H1 (cell line): ENCODE data around the gene NKX6-1. TPM values are rescaled to one million over a fixed set of nuclear protein-coding genes. Genes with fewer than 3 reads are reported as not detected.

Source experiments
- CTCF ChIA-PET: fragments of 300-600 bp; sonication (Branson Sonifier 250); formaldehyde crosslinking; loops from one replicate; lab custom pipeline; 2021; ENCODE audit not compliant: partially characterized antibody; lab: Charles Lee
- POLR2A ChIA-PET: fragments of 300-600 bp; sonication (Branson Sonifier 250); formaldehyde crosslinking; loops from one replicate; lab custom pipeline; 2021; ENCODE audit warnings: inconsistent platforms; ENCODE audit not compliant: partially characterized antibody; lab: Charles Lee
- DNase-seq, 2 experiments: peaks; one replicate each; pipeline versions ENCODE4 v3.0.0 to v3.0.0-alpha.2; 2010 to 2022; ENCODE audit warnings: low spot score in 2 of 2, low read depth in 1 of 2, mixed read lengths in 1 of 2
- FAIRE-seq: peaks from 2 replicates; lab custom pipeline; 2011; peaks lifted over from hg19 to GRCh38; lab: Jason Lieb, UNC
- H2AFZ ChIP-seq: 2 replicates; pipeline ENCODE4 v1.8.1; 2012; ENCODE audit warnings: low read length, inconsistent platforms
- H2AK5ac ChIP-seq: 2 replicates; pipeline ENCODE4 v1.6.1; 2013; ENCODE audit warnings: low read depth, low read length
- H2BK120ac ChIP-seq: replicated peaks from 2 replicates; pipeline ENCODE3; 2013; ENCODE audit warnings: low read depth, low read length, inconsistent platforms
- H2BK12ac ChIP-seq: 2 replicates; pipeline ENCODE4 v1.6.1; 2013; ENCODE audit warnings: low read depth, low read length
- H2BK15ac ChIP-seq: 2 replicates; pipeline ENCODE4 v1.6.1; 2013; ENCODE audit warnings: low read length
- H2BK20ac ChIP-seq: 2 replicates; pipeline ENCODE4 v1.6.1; 2013; ENCODE audit warnings: low read length
- H2BK5ac ChIP-seq: 2 replicates; pipeline ENCODE4 v1.6.1; 2013; ENCODE audit warnings: low read depth, low read length
- H3K14ac ChIP-seq: 2 replicates; pipeline ENCODE4 v1.6.1; 2013; ENCODE audit warnings: inconsistent platforms; ENCODE audit not compliant: insufficient read length
- H3K18ac ChIP-seq: 2 replicates; pipeline ENCODE4 v1.6.1; 2013; ENCODE audit warnings: low read length; ENCODE audit errors: extremely low read depth
- H3K23ac ChIP-seq: 2 replicates; pipeline ENCODE4 v1.6.1; 2013; ENCODE audit warnings: inconsistent platforms; ENCODE audit not compliant: insufficient read length
- H3K23me2 ChIP-seq: 2 replicates; pipeline ENCODE4 v1.6.1; 2013; ENCODE audit warnings: low read depth, low read length
- H3K27ac ChIP-seq: 2 replicates; pipeline ENCODE4 v1.6.1; 2011; ENCODE audit warnings: low read depth, low read length, inconsistent platforms
- H3K27me3 ChIP-seq, 4 experiments: replicated peaks in 1 of 4; 1 replicate in 1 of 4; 2 replicates in 3 of 4; pipeline versions ENCODE4 v1.6.1 to v1.8.1; 2011 to 2013; ENCODE audit warnings: low read length in 3 of 4, mild to moderate bottlenecking in 3 of 4, inconsistent platforms in 2 of 4, mixed read lengths in 2 of 4, moderate library complexity in 1 of 4; ENCODE audit not compliant: control insufficient read depth in 3 of 4, insufficient read depth in 3 of 4; ENCODE audit errors: extremely low read depth in 1 of 4
- H3K36me3 ChIP-seq, 4 experiments: 2 replicates each; pipeline versions ENCODE4 v1.6.1 to v1.8.1; 2011 to 2013; ENCODE audit warnings: mild to moderate bottlenecking in 4 of 4, low read length in 3 of 4, moderate library complexity in 2 of 4, control low read depth in 1 of 4, inconsistent platforms in 1 of 4; ENCODE audit not compliant: insufficient read depth in 4 of 4, control insufficient read depth in 2 of 4
- H3K4ac ChIP-seq: replicated peaks from 2 replicates; pipeline ENCODE3; 2013; ENCODE audit warnings: low read length, low read depth, mixed read lengths, inconsistent platforms; ENCODE audit not compliant: insufficient read length
- H3K4me1 ChIP-seq, 4 experiments: replicated peaks in 1 of 4; 1 replicate in 1 of 4; 2 replicates in 3 of 4; pipeline versions ENCODE4 v1.6.1 to v1.8.1; 2011 to 2013; ENCODE audit warnings: low read length in 3 of 4, inconsistent platforms in 2 of 4, mixed read lengths in 1 of 4; ENCODE audit not compliant: insufficient read depth in 4 of 4, control insufficient read depth in 3 of 4
- H3K4me2 ChIP-seq, 2 experiments: 2 replicates each; pipeline versions ENCODE4 v1.6.1 to v1.8.1; 2011 to 2013; ENCODE audit warnings: low read depth in 2 of 2, low read length in 2 of 2, control low read depth in 1 of 2, inconsistent platforms in 1 of 2, mild to moderate bottlenecking in 1 of 2; ENCODE audit not compliant: insufficient read depth in 1 of 2
- H3K4me3 ChIP-seq, 4 experiments: fragments of 200-600, 300-600 bp in 1 of 4; sonication (generic), shearing (Covaris generic), sonication (Bioruptor Twin) in 1 of 4; 2 replicates each; pipeline versions ENCODE4 v1.5.1 to v1.8.1; 2011 to 2016; ENCODE audit warnings: low read length in 4 of 4, low read depth in 3 of 4, control low read depth in 2 of 4, inconsistent platforms in 2 of 4, mild to moderate bottlenecking in 2 of 4, mixed read lengths in 1 of 4, moderate library complexity in 1 of 4; ENCODE audit not compliant: insufficient read depth in 2 of 4; ENCODE audit errors: extremely low read depth in 1 of 4
- H3K56ac ChIP-seq: replicated peaks from 2 replicates; pipeline ENCODE3; 2013; ENCODE audit warnings: low read depth, mild to moderate bottlenecking, mixed read lengths, low read length, inconsistent platforms; ENCODE audit not compliant: insufficient read length
- H3K79me1 ChIP-seq: 2 replicates; pipeline ENCODE4 v1.6.1; 2013; ENCODE audit warnings: low read depth, low read length, control low read depth
- H3K79me2 ChIP-seq, 2 experiments: 2 replicates each; pipeline versions ENCODE4 v1.6.1 to v1.8.1; 2012 to 2013; ENCODE audit warnings: low read length in 2 of 2, mild to moderate bottlenecking in 2 of 2, inconsistent platforms in 1 of 2; ENCODE audit not compliant: insufficient read depth in 2 of 2, control insufficient read depth in 1 of 2
- H3K9ac ChIP-seq, 4 experiments: replicated peaks in 1 of 4; 1 replicate in 1 of 4; 2 replicates in 3 of 4; pipeline versions ENCODE4 v1.6.1 to v1.8.1; 2011 to 2013; ENCODE audit warnings: low read depth in 3 of 4, low read length in 3 of 4, control low read depth in 2 of 4, mild to moderate bottlenecking in 2 of 4, moderate library complexity in 2 of 4, inconsistent platforms in 1 of 4; ENCODE audit errors: extremely low read depth in 1 of 4
- H3K9me3 ChIP-seq, 2 experiments: 2 replicates each; pipeline versions ENCODE4 v1.6.1 to v1.8.1; 2012 to 2013; ENCODE audit warnings: mild to moderate bottlenecking in 2 of 2, moderate library complexity in 2 of 2, control low read depth in 1 of 2, inconsistent platforms in 1 of 2, low read depth in 1 of 2, low read length in 1 of 2, mixed read lengths in 1 of 2; ENCODE audit not compliant: insufficient read depth in 2 of 2
- H4K20me1 ChIP-seq, 2 experiments: replicated peaks in 1 of 2; 2 replicates each; pipeline versions ENCODE3 to v1.8.1; 2011 to 2013; ENCODE audit warnings: inconsistent platforms in 2 of 2, low read length in 2 of 2, mild to moderate bottlenecking in 1 of 2; ENCODE audit not compliant: insufficient read depth in 2 of 2, control insufficient read depth in 1 of 2
- H4K5ac ChIP-seq: 2 replicates; pipeline ENCODE4 v1.6.1; 2013; ENCODE audit warnings: low read length, low read depth, mixed read lengths, inconsistent platforms; ENCODE audit not compliant: insufficient read length
- H4K8ac ChIP-seq: 2 replicates; pipeline ENCODE4 v1.8.0; 2013; ENCODE audit warnings: mild to moderate bottlenecking, moderate library complexity, low read length, inconsistent platforms; ENCODE audit not compliant: insufficient read depth; ENCODE audit errors: extremely low read depth
- H4K91ac ChIP-seq: replicated peaks from 2 replicates; pipeline ENCODE3; 2013; ENCODE audit warnings: low read length, mixed read lengths, inconsistent platforms; ENCODE audit not compliant: insufficient read length
- HDAC2 ChIP-seq, 2 experiments: fragments of 300-600 bp in 1 of 2; sonication (generic) in 1 of 2; IDR thresholded peaks; 2 replicates each; pipeline ENCODE4 v1.6.1; 2011 to 2012; ENCODE audit warnings: low read depth in 2 of 2, low read length in 2 of 2, mild to moderate bottlenecking in 2 of 2, moderate library complexity in 2 of 2, borderline replicate concordance in 1 of 2, inconsistent platforms in 1 of 2
- KDM4A ChIP-seq: IDR thresholded peaks from one replicate; pipeline ENCODE4 v1.7.1; 2012; ENCODE audit warnings: low read depth, mild to moderate bottlenecking, moderate library complexity, low read length, inconsistent platforms; ENCODE audit not compliant: severe bottlenecking
- MAX ChIP-seq: IDR thresholded peaks from 2 replicates; pipeline ENCODE4 v1.6.1; 2012; ENCODE audit warnings: inconsistent platforms
- RFX5 ChIP-seq: IDR thresholded peaks from 2 replicates; pipeline ENCODE4 v1.6.1; 2011; ENCODE audit warnings: low read depth, low read length, improper control_type of control experiment, borderline replicate concordance
- SP1 ChIP-seq: IDR thresholded peaks from 2 replicates; pipeline ENCODE4 v1.6.1; 2011; ENCODE audit warnings: low read depth, low read length
- YY1 ChIP-seq: IDR thresholded peaks from 2 replicates; pipeline ENCODE4 v1.6.1; 2011; ENCODE audit warnings: low read depth, mild to moderate bottlenecking, low read length
- WGBS, 2 experiments: shearing (Covaris generic) in 1 of 2; methylation state at CpG; one replicate each; pipeline versions ENCODE4 v1.1.6 to v1.1.7; 2013 to 2015; ENCODE audit warnings: low lambda C conversion rate in 2 of 2, mixed read lengths in 2 of 2, inconsistent platforms in 1 of 2, low coverage in 1 of 2, missing lambda C conversion rate in 1 of 2; ENCODE audit not compliant: insufficient replicate concordance in 2 of 2, insufficient coverage in 1 of 2, insufficient read length in 1 of 2; ENCODE audit errors: extremely low coverage in 1 of 2, missing lambda C conversion rate in 1 of 2; 5-methylcytosine and 5-hydroxymethylcytosine counted together
- polyA plus RNA-seq, 7 experiments: library from polyadenylated mRNA; depleted of rRNA in 3 of 7; stranded (reverse) in 5 of 7; unstranded in 2 of 7; fragments of >200 nt in 5 of 7; fragments of 200-250 nt in 2 of 7; gene quantifications; 1 replicate in 5 of 7; 2 replicates in 1 of 7; 4 replicates in 1 of 7; pipeline versions ENCODE4 v1.2.1 to v1.2.3, GENCODE V29; 2011 to 2013; ENCODE audit warnings: missing spikeins in 2 of 7, mixed read lengths in 2 of 7
- total RNA-seq: library from RNA; stranded (reverse); fragmentation: NEBNext Ultra II Directional; extraction: Animal tissue kit (Norgen Biotek cat#: 25700); gene quantifications from 2 replicates; pipeline ENCODE4 v1.2.1, GENCODE V29; 2021

NKX6-1 gene
- total and polyA plus RNA-seq, 2 of the 8 experiments (the other 6 are each of a cell fraction or from before 2014, with no cell fraction given), result 0.03 to 0.45 TPM

DNA sequence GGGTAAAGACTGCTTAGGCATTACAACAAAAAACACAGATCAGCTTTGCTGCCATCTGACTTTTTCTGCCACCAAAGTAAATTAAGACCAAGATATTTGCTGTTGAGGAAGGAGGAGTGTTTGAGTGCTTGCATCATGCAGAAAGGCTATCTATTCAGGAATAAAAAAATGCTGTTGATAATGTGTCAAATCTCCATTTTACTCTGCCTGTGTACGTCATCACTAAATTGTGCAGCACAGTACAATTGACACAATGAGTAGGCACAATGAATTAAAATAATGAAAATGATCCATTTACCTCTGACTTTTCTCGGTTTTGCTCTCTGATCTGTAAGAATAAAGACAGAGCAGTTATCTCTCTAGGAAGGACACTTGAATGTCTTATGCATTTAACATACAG, 56.3 kb downstream of the NKX6-1 start:
- Histone ChIP-seq H2AFZ (no peak overlapping the region), H2BK12ac (no peak overlapping the region), H3K27me3 (no peaks in the 10 kb centered on the region), H3K23me2 (no peaks in the 10 kb centered on the region), H3K9ac (no peak overlapping the region), H2BK15ac (no peak overlapping the region), H3K23ac (no peak overlapping the region), H2AK5ac (no peak overlapping the region), H3K4me1 (no peaks in the 10 kb centered on the region), H3K36me3 (no peaks in the 10 kb centered on the region), H3K4me2 (no peak overlapping the region), H3K79me2 (no peaks in the 10 kb centered on the region), H3K14ac (no peak overlapping the region), H4K20me1 (no peaks in the 10 kb centered on the region), H3K79me1 (no peaks in the 10 kb centered on the region), H2BK20ac (no peak overlapping the region), H2BK5ac (no peak overlapping the region), H3K56ac (no peak overlapping the region), H3K9me3 (no peaks in the 10 kb centered on the region), H4K5ac (no peak overlapping the region), H3K4ac (no peak overlapping the region), H3K18ac (no peak overlapping the region), H2BK120ac (no peak overlapping the region), H4K8ac (no peak overlapping the region), H3K4me3 (no peak overlapping the region), H4K91ac (no peak overlapping the region), H3K27ac (no peak overlapping the region)
- DNase-seq, result no peak
- CTCF ChIA-PET, result interaction anchor here (0.6 to 4.0 kb wide), 2 partner anchors 10 to 519 kb away, joined by 3 to 34 read pairs; no protein-coding TSS in a partner anchor
- 93% methylated on average over 2 of the region's 2 CpGs; no CpG with 5 or more reads in 1 of the 2 experiments for WGBS, 2 experiments
- POLR2A ChIA-PET, result no interaction called here
- FAIRE-seq, result no peak
- no peak for TF ChIP-seq MAX
- TF ChIP-seq YY1, result no peak
- no peak for TF ChIP-seq HDAC2 (IDR thresholded peaks at IDR 0.05; ENCODE audit: borderline replicate concordance in 1 of 2, low read depth in 2 of 2, low read length in 2 of 2)
- no peak for TF ChIP-seq SP1
- no peak for TF ChIP-seq RFX5
- no peak for TF ChIP-seq KDM4A
